Inflammatory macrophage (primary cell): ENCODE data around the gene TAF8.
"Not testable (repeated sequence)": the region's sequence is repeated elsewhere in the genome, so short reads cannot be mapped to it uniquely, and the experiment has no call there.

Experiments
- DNase-seq, 2 donors: peaks; one replicate each; pipeline ENCODE4 v3.0.0-alpha.2; 2020 to 2022
- total RNA-seq, 18 experiments: gene quantifications; one replicate each; lab custom pipeline; 2026; ENCODE audit warnings: mixed read lengths in 6 of 18, inconsistent platforms in 2 of 18; lab: John Stamatoyannopoulos, UW

Gene TAF8
- total RNA-seq, result 13.0 to 36.6 (median 23.0) reads per million in 18 experiments

- DNase-seq, result peak; percentile 92 to 94
Observed at GRCh38 chr6:42050297-42051267, at the start of gene TAF8. Gene TAF8 (plus strand): TSS chr6:42050524. CDS start chr6:42050542, 18 bp downstream.

GRCh38 chr6:42001506-42001905, 48.8 kb upstream of the TAF8 start:
- no peak for DNase-seq

GRCh38 chr6:42003658-42004057, 46.7 kb upstream of the TAF8 start:
- not testable (repeated sequence) for DNase-seq

GRCh38 chr6:42007286-42008137, 42.8 kb upstream of the TAF8 start:
- DNase-seq, result no peak

GRCh38 chr6:42008138-42008528, 42.2 kb upstream of the TAF8 start:
- DNase-seq, result not testable (repeated sequence)

- DNase-seq, result no peak
Observed at GRCh38 chr6:42009844-42010184, 40.5 kb upstream of the TAF8 start.

- peak; percentile 58 to 59 for DNase-seq
Observed at GRCh38 chr6:42010185-42010891, 40.0 kb upstream of the TAF8 start.

- no peak for DNase-seq
Observed at GRCh38 chr6:42010909-42011308, 39.4 kb upstream of the TAF8 start.

GRCh38 chr6:42012501-42013133, 37.7 kb upstream of the TAF8 start:
- DNase-seq, result no peak

GRCh38 chr6:42013134-42013516, 37.2 kb upstream of the TAF8 start:
- no peak for DNase-seq

GRCh38 chr6:42017021-42017643, 33.2 kb upstream of the TAF8 start:
- DNase-seq, result peak; percentile 61 to 79

GRCh38 chr6:42020967-42021366, 29.4 kb upstream of the TAF8 start:
- DNase-seq, result no peak

GRCh38 chr6:42021847-42022754, 28.2 kb upstream of the TAF8 start:
- no peak for DNase-seq

GRCh38 chr6:42022755-42023384, 27.5 kb upstream of the TAF8 start:
- no peak for DNase-seq

GRCh38 chr6:42025066-42025844, 25.1 kb upstream of the TAF8 start:
- no peak for DNase-seq

- DNase-seq, result peak in 1 of 2 donors; percentile 32
Observed at GRCh38 chr6:42025845-42026243, 24.5 kb upstream of the TAF8 start.

- DNase-seq, result peak; percentile 80 to 85
Observed at GRCh38 chr6:42026540-42026939, 23.8 kb upstream of the TAF8 start.

GRCh38 chr6:42028234-42029061, 21.9 kb upstream of the TAF8 start:
- DNase-seq, result peak; percentile 74 to 80
